Activated naive CD8-positive, alpha-beta T cell treated with anti-CD3 and anti-CD28 coated beads, Interleukin-2, amount 10 ng/mL, durations not matched to agents 7 days and 5 days (primary cell): Measurements from ENCODE around the gene CLSTN2. TPM values are rescaled to one million over a fixed set of nuclear protein-coding genes. Genes with fewer than 3 reads are reported as not detected.

Experiments used
- ATAC-seq: fragments of 150-1000 bp; cut with Tn5 transposase; one replicate; pipeline ENCODE4 v1.10.0; 2021; ENCODE audit warnings: low read depth, moderate library complexity
- POLR2A ChIA-PET: fragments of 350-600 bp; sonication (Branson Sonifier 250); formaldehyde crosslinking; loops from one replicate; lab custom pipeline; 2021; ENCODE audit warnings: antibody characterized with exemption; lab: Charles Lee
- DNase-seq: peaks from one replicate; pipeline ENCODE4 v3.0.0; 2021
- H3K27ac Mint-ChIP-seq: one replicate; pipeline ENCODE4 v1.8.0; 2022; ENCODE audit warnings: mild to moderate bottlenecking, mixed read lengths
- H3K27me3 Mint-ChIP-seq: one replicate; pipeline ENCODE4 v1.8.0; 2022; ENCODE audit warnings: mild to moderate bottlenecking, moderate library complexity, mixed read lengths
- H3K36me3 Mint-ChIP-seq: one replicate; pipeline ENCODE4 v1.8.0; 2021; ENCODE audit warnings: mild to moderate bottlenecking, mixed read lengths
- H3K4me1 Mint-ChIP-seq: one replicate; pipeline ENCODE4 v1.8.0; 2021; ENCODE audit warnings: mixed read lengths
- H3K4me3 Mint-ChIP-seq: one replicate; pipeline ENCODE4 v1.8.0; 2022; ENCODE audit warnings: mild to moderate bottlenecking, moderate library complexity, mixed read lengths
- H3K9me3 Mint-ChIP-seq: one replicate; pipeline ENCODE4 v1.8.0; 2021; ENCODE audit warnings: mixed read lengths
- total RNA-seq, 2 experiments: library from RNA; stranded (reverse); gene quantifications; one replicate each; pipeline ENCODE4 v1.2.3, GENCODE V29; 2021

The CLSTN2 gene
- total RNA-seq, 2 experiments from 2014 or later = not detected

DNA sequence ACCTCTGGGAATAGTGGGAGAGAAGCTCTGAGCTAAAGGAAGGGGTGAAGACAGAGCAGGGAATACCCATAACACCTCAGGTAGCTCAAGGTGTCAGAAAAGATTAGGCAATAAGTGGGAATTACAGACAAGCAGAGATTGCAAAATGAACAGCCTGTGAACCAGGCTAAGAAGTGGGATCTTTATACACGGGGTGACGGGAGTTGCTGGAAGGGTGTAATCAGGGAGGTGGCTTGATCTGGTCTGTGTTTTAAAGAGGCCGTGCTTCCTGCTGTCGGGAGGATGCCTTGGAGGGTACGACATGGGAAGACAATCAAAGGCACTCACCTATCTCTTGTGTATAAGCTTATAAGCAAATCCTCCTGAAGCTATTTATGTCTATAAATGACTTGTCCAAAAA lies 216.3 kb downstream of the CLSTN2 start:
- Mint-ChIP-seq H3K36me3 (no peaks in the 10 kb centered on the region), H3K9me3 (no peaks in the 10 kb centered on the region), H3K4me3 (no peak overlapping the region), H3K4me1 (no peaks in the 10 kb centered on the region), H3K27me3 (no peaks in the 10 kb centered on the region), H3K27ac (no peak overlapping the region)
- DNase-seq (no peak), ATAC-seq (no peak)
- POLR2A ChIA-PET = no interaction called here

DNA sequence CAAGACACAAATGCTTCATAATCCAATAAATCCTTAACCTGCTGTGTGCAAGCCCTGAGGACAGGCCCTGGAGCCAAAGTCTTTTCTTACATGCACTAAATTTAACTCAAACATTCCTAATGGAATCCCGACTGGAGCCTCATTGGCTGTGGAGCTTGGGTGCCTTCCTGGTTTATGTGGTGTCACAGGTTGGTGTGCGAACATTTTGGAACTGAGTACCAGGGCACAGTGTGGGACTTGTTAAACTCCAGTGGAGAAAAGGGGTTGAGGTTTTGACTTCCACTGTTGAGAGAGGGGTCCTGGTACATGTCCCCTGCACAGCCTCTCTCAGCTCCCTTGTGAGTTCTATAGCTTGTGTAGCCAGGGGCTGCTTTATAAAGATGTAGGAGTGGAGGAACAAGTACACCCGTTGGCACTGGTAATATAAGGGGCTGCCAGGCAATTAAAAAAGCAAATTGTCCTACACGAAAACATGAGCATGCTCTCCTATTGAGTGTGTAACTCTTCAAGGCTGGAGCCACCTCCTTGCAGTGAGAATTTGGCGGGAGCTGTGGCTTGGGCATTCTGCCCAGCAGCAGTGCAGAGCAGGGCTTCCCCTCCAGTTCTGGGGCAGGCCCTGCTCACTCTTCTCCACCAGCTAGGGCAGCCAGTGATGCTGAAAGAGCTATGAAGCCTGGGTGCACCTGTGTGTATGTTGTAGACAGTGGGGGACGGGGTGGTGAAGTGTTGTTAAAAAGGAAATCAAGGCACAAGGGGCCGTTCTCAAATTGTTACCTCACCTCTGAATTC lies 218.1 kb downstream of the CLSTN2 start:
- Mint-ChIP-seq H3K36me3 (no peaks in the 10 kb centered on the region), H3K4me1 (no peaks in the 10 kb centered on the region), H3K9me3 (no peaks in the 10 kb centered on the region), H3K4me3 (no peak overlapping the region), H3K27me3 (no peaks in the 10 kb centered on the region), H3K27ac (no peak overlapping the region)
- no peak for ATAC-seq
- POLR2A ChIA-PET = no interaction called here
- DNase-seq = no peak

DNA sequence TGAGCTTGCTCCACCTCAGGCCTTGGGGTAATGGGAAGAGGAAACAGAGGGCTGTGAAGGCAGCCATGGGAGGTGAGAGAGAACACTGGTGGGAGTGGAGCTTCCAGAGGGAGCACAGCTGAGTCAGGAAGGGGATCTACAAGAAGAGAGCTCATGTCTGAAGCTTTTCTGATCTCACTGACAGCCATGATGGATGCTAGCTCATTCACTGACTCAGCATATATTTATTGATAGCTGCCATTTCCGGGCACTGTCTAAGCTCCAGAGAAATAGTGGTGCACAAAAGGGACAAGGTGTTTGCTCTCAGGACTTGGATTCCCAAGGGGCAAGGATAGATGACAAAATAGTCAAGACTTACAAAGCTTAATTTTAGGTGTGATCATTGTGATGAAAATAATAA lies 218.8 kb downstream of the CLSTN2 start:
- H3K4me1 Mint-ChIP-seq = no peaks in the 10 kb centered on the region
- no peaks in the 10 kb centered on the region for H3K9me3 Mint-ChIP-seq
- DNase-seq (no peak), ATAC-seq (no peak)
- POLR2A ChIA-PET = no interaction called here
- no peak overlapping the region for H3K27ac Mint-ChIP-seq
- H3K27me3 Mint-ChIP-seq = no peaks in the 10 kb centered on the region
- no peak overlapping the region for H3K4me3 Mint-ChIP-seq
- H3K36me3 Mint-ChIP-seq = no peaks in the 10 kb centered on the region

DNA sequence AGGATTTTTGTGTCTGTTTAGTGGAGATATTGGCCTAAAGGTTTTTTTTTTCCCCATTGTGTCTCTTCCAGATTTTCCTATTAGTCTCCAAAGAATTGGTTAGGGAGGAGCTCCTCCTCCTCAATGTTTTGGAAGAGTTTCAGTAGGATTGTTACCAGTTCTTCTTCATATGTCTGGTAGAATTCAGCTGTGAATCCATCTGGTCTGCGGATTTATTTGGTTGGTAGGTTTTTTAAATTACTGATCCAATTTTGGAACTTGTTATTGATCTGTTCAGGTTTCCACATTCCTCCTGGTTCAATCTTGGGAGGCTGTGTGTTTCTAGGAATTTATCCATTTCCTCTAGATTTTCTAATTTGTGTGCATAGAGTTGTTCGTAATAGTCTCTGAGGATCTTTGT lies 222.2 kb downstream of the CLSTN2 start:
- no peak for ATAC-seq
- DNase-seq = no peak
- H3K4me3 Mint-ChIP-seq = no peak overlapping the region
- no peaks in the 10 kb centered on the region for H3K36me3 Mint-ChIP-seq
- H3K9me3 Mint-ChIP-seq = no peaks in the 10 kb centered on the region
- no peak overlapping the region for H3K27ac Mint-ChIP-seq
- POLR2A ChIA-PET = no interaction called here
- peaks cover 7% of the 10 kb centered on the region for H3K27me3 Mint-ChIP-seq
- no peaks in the 10 kb centered on the region for H3K4me1 Mint-ChIP-seq

DNA sequence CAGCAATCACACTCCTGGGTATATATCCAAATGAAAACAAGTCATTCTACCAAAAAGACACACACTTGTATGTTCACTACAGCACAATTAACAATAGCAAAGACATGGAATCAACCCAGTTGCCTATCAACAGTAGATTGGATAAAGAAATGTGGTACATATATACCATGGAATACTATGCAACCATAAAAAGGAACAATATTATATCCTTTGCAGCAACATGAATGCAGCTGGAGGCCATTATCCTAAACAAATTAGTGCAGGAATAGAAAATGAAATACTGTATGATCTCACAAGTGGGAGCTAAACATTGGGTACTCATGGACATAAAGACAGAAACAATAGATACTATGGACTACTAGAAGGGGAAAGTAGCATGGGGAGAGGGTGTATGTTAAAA lies 224.7 kb downstream of the CLSTN2 start:
- Mint-ChIP-seq H3K36me3 (no peaks in the 10 kb centered on the region), H3K27me3 (peaks cover 8% of the 10 kb centered on the region), H3K9me3 (no peaks in the 10 kb centered on the region), H3K4me3 (no peak overlapping the region), H3K4me1 (no peaks in the 10 kb centered on the region), H3K27ac (no peak overlapping the region)
- DNase-seq (no peak), ATAC-seq (no peak)
- POLR2A ChIA-PET = no interaction called here

DNA sequence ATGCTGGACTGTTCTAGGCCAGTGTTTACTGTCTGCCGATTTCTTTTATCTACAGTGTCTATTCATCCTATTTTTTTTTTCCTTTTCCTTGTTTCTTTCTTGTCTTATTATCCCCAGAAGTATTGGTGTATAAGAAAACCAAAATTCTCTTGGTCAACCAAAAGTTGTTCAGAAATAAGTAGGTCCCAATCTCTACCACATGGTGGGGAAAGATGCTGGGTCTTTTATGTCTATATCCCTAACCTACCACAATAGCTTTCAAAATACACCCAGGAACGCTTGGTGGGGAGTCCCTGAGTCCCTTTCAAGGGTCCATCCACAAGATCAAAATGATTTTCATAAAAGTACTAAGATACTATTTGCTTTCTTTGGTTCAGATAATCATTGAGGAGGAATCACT lies 225.6 kb downstream of the CLSTN2 start:
- Mint-ChIP-seq H3K27me3 (peaks cover 8% of the 10 kb centered on the region), H3K27ac (no peak overlapping the region), H3K4me1 (no peaks in the 10 kb centered on the region), H3K9me3 (no peaks in the 10 kb centered on the region), H3K4me3 (no peak overlapping the region), H3K36me3 (no peaks in the 10 kb centered on the region)
- POLR2A ChIA-PET = no interaction called here
- no peak for DNase-seq
- ATAC-seq = no peak

DNA sequence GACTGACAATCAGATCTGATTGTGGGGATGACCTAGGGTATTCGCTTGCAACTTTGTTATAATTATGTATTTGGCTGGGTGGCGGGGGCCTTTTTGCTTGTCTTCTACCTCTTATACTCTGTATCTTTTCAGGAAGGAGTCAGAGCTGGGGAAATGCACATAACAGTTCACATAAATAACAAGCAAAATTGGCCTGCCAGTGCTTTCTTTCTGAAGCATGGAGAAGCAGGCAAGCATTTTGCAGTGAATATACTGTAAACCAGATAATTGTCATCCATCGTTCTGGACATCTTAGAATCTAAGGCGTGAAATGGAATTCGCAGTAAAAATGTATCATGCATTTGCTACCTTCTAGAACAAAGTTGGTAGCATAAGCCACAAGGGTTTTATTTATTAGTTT lies 227.6 kb downstream of the CLSTN2 start:
- ATAC-seq = no peak
- Mint-ChIP-seq H3K9me3 (no peaks in the 10 kb centered on the region), H3K36me3 (no peaks in the 10 kb centered on the region), H3K27ac (no peak overlapping the region), H3K4me3 (no peak overlapping the region), H3K27me3 (peaks cover 10% of the 10 kb centered on the region), H3K4me1 (no peaks in the 10 kb centered on the region)
- POLR2A ChIA-PET = no interaction called here
- no peak for DNase-seq

DNA sequence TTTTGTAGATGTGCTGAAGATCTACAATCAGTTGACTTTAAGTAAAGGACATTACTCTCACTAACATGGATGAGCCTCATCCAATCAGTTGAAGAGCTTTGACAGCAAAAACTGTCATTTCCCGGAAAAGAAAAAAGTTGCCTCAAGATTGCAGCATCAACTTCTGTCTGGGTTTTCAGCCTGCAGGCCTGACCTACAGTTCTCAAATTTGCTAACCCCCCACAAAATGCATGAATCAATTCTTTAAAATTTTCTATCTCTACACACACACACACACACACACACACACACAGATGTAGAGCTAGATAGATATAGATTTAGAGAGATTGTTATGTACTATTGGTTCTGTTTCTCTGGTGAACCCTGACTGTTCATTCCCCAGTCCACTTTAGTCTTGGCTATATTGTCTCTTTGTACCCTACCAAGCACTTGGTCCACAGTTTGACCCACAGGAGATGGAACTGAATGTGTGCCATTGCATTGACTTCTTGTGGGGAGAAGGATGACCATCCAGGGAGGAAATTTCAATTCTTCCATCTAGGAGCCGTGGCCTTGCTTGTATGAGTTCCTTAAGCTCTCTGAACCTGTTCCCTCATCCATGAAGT lies 228.3 kb downstream of the CLSTN2 start:
- peaks cover 10% of the 10 kb centered on the region for H3K27me3 Mint-ChIP-seq
- no peak for DNase-seq
- H3K27ac Mint-ChIP-seq = no peak overlapping the region

DNA sequence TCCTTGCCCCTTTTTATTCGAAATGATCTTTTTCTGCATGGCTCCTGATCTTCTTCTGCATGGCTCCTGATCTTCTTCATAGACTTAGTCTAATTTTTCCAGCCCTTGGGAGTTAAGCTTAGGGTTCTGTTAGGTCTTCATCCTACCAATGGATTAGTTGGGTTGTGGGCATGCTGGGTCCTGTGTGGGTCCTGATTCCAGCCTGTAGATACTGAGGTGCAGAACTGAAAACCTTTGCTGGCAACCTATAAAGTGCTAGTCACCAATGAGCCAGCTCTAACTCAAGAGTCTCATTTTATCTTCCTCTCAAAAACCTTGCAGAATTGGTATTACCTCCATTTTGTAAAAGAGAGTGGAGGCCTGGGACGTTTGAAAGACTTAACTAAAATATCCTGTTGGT lies 229.2 kb downstream of the CLSTN2 start:
- DNase-seq (no peak), ATAC-seq (no peak)
- POLR2A ChIA-PET = no interaction called here
- H3K4me1 Mint-ChIP-seq = no peaks in the 10 kb centered on the region
- H3K4me3 Mint-ChIP-seq = no peak overlapping the region
- H3K9me3 Mint-ChIP-seq = no peaks in the 10 kb centered on the region
- no peak overlapping the region for H3K27ac Mint-ChIP-seq
- H3K36me3 Mint-ChIP-seq = no peaks in the 10 kb centered on the region
- H3K27me3 Mint-ChIP-seq = peaks cover 10% of the 10 kb centered on the region

More for the DNA sequence above, 228.3 kb downstream of the CLSTN2 start:
- POLR2A ChIA-PET = no interaction called here
- Mint-ChIP-seq H3K4me1 (no peaks in the 10 kb centered on the region), H3K36me3 (no peaks in the 10 kb centered on the region), H3K9me3 (no peaks in the 10 kb centered on the region), H3K4me3 (no peak overlapping the region)
- ATAC-seq = no peak

DNA sequence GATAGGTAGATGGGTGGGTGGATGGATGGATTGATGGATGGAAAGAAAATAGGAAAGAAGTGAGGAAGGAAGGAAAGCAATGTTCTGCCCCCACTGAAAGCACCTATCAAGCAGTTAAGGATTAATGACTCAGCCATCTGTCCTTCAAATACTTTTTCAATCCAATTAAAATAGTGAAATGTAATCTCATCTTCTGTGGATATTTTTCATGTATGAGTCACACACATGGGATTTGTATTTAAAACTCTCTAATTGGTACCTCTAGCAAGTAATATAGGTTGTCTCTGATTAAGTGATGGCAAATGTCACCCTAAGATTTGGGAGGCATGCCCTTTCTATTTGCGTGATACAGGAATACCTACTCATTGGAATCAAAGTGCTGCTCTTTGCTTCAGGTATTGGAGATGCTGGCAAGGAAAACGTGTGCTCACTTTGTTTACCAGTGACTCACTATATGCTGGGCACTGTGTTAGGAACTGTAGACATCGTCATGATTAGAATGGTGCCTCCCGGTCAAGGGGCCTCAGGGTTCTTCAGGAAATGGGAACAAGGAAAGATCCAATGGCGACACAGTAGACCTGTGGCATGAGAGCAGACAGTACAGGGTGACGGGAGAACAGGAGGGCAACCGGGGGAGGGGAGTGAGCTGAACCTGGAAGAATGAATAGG lies 230.1 kb downstream of the CLSTN2 start:
- POLR2A ChIA-PET = no interaction called here
- no peaks in the 10 kb centered on the region for H3K9me3 Mint-ChIP-seq
- no peak for ATAC-seq

DNA sequence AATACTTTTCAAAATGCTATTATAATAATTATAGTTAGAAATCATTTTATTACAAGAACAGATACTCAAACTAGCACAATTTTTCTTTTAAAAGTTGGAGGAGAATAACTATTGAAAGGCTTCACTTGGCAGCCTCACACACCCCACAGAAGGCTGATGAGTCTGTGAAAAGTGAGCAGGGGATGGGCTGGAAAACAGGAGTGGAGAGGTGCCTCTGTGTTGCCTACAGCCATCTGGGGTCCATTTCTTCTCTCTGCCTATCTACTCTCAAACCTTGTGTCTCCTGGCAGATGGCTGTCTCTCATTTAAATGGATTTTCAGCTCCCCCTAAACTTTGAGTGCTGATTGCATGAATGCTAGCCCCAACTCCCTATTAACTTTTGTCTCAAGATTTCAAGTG lies 230.8 kb downstream of the CLSTN2 start:
- POLR2A ChIA-PET = no interaction called here
- Mint-ChIP-seq H3K9me3 (no peaks in the 10 kb centered on the region), H3K27me3 (peaks cover 9% of the 10 kb centered on the region), H3K4me3 (no peak overlapping the region), H3K27ac (no peak overlapping the region), H3K36me3 (no peaks in the 10 kb centered on the region), H3K4me1 (no peaks in the 10 kb centered on the region)
- DNase-seq (no peak), ATAC-seq (no peak)

More for the DNA sequence above, 230.1 kb downstream of the CLSTN2 start:
- no peak for DNase-seq
- H3K27me3 Mint-ChIP-seq = peaks cover 10% of the 10 kb centered on the region
- no peaks in the 10 kb centered on the region for H3K4me1 Mint-ChIP-seq
- H3K4me3 Mint-ChIP-seq = no peak overlapping the region
- H3K36me3 Mint-ChIP-seq = no peaks in the 10 kb centered on the region
- no peak overlapping the region for H3K27ac Mint-ChIP-seq

DNA sequence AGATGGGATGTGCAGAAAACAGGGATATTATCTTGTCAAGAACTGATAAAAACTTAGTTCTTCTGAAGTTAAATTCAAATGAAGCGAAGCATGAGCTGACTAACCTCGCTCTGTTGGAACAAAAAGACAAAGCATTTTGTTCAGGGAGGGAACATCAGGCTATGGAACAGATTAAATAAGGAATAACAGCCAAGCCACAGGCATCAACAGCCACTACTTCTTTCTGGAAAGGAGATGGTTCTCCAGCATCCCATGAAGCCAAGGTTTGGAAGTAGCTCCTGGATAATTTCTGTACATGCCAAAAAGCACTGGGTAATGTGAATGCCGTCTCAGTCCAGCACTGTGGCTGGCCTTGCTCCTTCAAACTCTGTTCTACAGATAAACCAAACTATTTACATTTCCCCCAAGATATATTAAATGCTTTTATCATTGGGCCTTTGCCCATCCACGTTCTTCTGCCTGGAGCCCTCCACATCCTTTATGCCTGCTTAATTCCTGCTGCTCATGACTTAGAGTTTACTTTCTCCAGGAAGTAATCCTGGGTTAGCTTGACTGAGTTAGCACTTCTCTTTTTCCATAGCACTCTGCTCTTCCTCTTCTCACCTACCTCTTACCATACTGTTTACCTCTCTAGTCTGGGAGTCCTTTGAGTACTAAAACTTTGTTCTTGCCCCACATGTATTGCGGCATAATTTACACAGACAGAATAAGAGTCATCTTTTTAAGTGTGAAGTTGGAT lies 232.0 kb downstream of the CLSTN2 start:
- ATAC-seq (no peak), DNase-seq (no peak)
- Mint-ChIP-seq H3K4me3 (no peak overlapping the region), H3K27me3 (peaks cover 4% of the 10 kb centered on the region), H3K4me1 (no peaks in the 10 kb centered on the region), H3K27ac (no peak overlapping the region), H3K9me3 (no peaks in the 10 kb centered on the region), H3K36me3 (no peaks in the 10 kb centered on the region)
- POLR2A ChIA-PET = no interaction called here

DNA sequence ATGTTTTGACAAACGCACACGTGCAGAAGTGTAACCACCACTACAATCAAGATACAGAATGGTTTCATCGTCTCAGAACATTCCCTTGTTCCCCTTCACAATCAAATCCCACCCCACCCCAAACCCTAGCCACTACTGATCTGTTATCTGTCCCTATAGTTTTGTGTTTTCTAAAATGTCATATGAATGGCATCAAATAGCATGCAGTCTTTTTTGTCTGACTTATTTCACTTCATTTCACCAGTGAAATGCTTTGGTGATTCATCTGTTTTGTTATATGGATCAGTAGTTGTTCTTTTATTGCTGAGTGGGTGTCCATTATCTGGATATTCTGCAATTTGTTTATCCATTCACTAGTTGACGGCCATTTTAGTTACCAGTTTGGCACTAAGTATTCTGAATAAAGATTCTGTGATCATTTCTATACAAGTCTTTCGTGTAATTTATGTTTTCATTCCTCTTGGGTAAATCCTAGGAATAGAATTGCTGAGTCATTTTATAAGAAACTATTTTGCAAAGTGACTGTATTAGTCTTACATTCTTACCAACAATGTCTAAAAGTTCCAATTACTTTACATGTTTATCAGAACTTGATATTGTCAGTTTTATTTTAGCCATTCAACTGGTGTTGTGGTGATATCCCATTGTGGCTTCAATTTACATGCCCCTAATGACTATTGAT lies 232.8 kb downstream of the CLSTN2 start:
- H3K4me1 Mint-ChIP-seq = no peaks in the 10 kb centered on the region
- peaks cover 3% of the 10 kb centered on the region for H3K27me3 Mint-ChIP-seq
- no peak overlapping the region for H3K4me3 Mint-ChIP-seq
- no peak overlapping the region for H3K27ac Mint-ChIP-seq
- H3K36me3 Mint-ChIP-seq = no peaks in the 10 kb centered on the region
- DNase-seq = no peak
- no peak for ATAC-seq
- POLR2A ChIA-PET = no interaction called here
- no peaks in the 10 kb centered on the region for H3K9me3 Mint-ChIP-seq
